Peyer's patch (tissue), 4 donors: ENCODE measurements around the gene ZNF420. TPM values are rescaled to one million over a fixed set of nuclear protein-coding genes. Genes with fewer than 3 reads are reported as not detected.
"Not testable (repeated sequence)": the region's sequence is repeated elsewhere in the genome, so short reads cannot be mapped to it uniquely, and the experiment has no call there.

Source experiments
- DNase-seq, 3 donors: peaks; one replicate each; pipeline ENCODE4 v3.0.0-alpha.2; 2017 to 2019
- H3K27ac ChIP-seq, 4 donors: fragments of 200-600 bp; sonication (generic); one replicate each; pipeline ENCODE4 v1.5.1; 2016 to 2019
- H3K27me3 ChIP-seq, 2 donors: fragments of 200-600 bp; sonication (generic); one replicate each; pipeline ENCODE4 v1.5.1; 2019
- H3K36me3 ChIP-seq, 3 donors: fragments of 200-600 bp; sonication (generic); one replicate each; pipeline ENCODE4 v1.5.1; 2016 to 2019
- H3K4me1 ChIP-seq, 4 donors: fragments of 200-600 bp; sonication (generic); one replicate each; pipeline ENCODE4 v1.5.1; 2016 to 2019
- H3K4me3 ChIP-seq, 4 donors: fragments of 200-600 bp; sonication (generic); 1 replicate in 3 of 4; 2 replicates in 1 of 4; pipeline ENCODE4 v1.5.1; 2016 to 2019; ENCODE audit warnings: mild to moderate bottlenecking in 1 of 4
- H3K9me3 ChIP-seq, 4 donors: fragments of 200-600 bp; sonication (generic); one replicate each; pipeline ENCODE4 v1.5.1; 2016 to 2019; ENCODE audit warnings: mild to moderate bottlenecking in 1 of 4
- POLR2A ChIP-seq, 2 donors: fragments of 450-650 bp; IDR thresholded peaks; one replicate each; pipeline ENCODE4 v1.5.1; 2017; ENCODE audit warnings: antibody characterized with exemption in 2 of 2, mild to moderate bottlenecking in 2 of 2, moderate library complexity in 2 of 2
- total RNA-seq, 4 donors: library from RNA; depleted of rRNA; stranded (reverse); fragments of >200 nt; gene quantifications; one replicate each; pipeline ENCODE4 v1.1.0, GENCODE V29; 2016
- TF ChIP-seq, protein P1 (sequence below), 6 experiments: fragments of 450-650 bp in 4 of 6; fragments of 200-600 bp in 2 of 6; sonication (generic) in 1 of 6; IDR thresholded peaks; one replicate each; pipeline ENCODE4 v1.5.1; 2017 to 2019; ENCODE audit warnings: antibody characterized with exemption in 6 of 6, mild to moderate bottlenecking in 3 of 6, moderate library complexity in 1 of 6

The ZNF420 gene
- total RNA-seq, result 10 to 100 TPM in 1 of 4 donors, 1 to 10 TPM in 3; 1.9 to 17.3 (median 9.0) TPM

DNA sequence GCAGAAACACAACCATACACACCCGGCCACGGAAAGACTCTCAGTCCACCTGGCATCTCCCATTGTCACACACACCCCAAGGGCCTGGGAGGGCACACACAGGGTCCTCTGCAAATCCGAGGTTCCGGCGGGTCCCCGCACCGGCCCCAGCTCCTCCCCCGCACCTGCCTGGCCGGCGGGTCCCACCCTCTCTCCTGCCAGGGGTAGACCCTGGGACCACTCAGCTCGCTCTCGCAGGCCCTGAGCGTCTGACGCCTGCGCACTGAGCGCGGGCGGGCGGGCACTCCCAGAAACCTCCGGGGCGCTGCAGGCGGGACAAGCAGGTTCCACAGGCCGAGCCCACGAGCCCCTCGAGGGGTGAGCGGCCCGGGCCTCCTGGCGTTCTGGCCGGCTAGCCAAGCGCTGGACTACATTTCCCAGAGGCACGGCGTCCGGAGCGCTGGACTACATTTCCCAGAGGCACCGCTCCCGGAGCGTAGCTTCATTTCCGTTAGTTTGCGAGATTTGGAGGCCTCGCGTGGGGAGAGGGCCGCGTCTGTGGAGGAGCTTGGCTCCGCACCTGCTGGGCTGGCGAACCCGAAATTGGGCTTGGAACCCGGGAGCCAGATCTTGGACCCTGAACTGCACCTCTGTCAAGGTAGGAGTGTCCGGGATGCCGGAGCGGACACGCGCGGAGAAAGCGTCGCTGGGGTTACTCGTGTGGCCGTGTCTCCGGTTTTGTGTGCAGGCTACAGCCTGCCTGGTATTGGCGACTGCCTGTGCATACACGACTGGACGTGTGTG is at the start of gene ZNF420:
Gene ZNF420 (plus strand): TSS at position 500 of the 783 bp plus-strand sequence. CDS start 10,686 bp downstream, outside the sequence.
- DNase-seq, result peak; percentile 90 to 98 (median 91)
- H3K4me3 ChIP-seq, result peak within 1 kb of the TSS; percentile 67 to 83 (median 76)

DNA sequence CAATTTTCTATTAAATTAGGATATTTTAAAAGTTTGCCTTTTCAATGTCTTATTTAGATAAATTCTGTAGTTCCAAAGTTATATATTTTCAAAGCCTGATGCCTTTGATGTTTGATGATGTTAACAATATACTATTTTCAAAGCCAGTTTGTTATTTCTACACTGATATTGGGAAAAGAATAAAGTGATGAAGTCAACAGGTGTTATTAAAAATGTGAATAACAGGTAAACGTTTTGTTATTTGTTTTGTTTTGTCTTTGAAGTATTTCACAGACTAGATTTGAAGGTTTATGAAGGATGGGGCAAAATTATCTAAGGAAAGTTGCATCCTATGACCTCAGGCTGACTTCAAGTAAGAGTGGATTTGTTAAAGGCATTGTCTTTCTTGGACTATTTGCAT is 33.1 kb upstream of the ZNF420 start:
- peaks cover 0 to 6% (median 0%) of the 10 kb centered on the region in 4 donors for H3K9me3 ChIP-seq
- no peak overlapping the region for H3K27ac ChIP-seq
- no peaks in the 10 kb centered on the region for H3K36me3 ChIP-seq
- no peaks in the 10 kb centered on the region for H3K27me3 ChIP-seq
- no peaks in the 10 kb centered on the region for H3K4me1 ChIP-seq
- no peak for DNase-seq
- TF ChIP-seq POLR2A (IDR thresholded peaks at IDR 0.05), result no peak
- TF ChIP-seq, protein P1, sequence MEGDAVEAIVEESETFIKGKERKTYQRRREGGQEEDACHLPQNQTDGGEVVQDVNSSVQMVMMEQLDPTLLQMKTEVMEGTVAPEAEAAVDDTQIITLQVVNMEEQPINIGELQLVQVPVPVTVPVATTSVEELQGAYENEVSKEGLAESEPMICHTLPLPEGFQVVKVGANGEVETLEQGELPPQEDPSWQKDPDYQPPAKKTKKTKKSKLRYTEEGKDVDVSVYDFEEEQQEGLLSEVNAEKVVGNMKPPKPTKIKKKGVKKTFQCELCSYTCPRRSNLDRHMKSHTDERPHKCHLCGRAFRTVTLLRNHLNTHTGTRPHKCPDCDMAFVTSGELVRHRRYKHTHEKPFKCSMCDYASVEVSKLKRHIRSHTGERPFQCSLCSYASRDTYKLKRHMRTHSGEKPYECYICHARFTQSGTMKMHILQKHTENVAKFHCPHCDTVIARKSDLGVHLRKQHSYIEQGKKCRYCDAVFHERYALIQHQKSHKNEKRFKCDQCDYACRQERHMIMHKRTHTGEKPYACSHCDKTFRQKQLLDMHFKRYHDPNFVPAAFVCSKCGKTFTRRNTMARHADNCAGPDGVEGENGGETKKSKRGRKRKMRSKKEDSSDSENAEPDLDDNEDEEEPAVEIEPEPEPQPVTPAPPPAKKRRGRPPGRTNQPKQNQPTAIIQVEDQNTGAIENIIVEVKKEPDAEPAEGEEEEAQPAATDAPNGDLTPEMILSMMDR (IDR thresholded peaks at IDR 0.05), result no peak
- no peak overlapping the region for H3K4me3 ChIP-seq

More for the DNA sequence above, at the start of gene ZNF420:
- Histone ChIP-seq H3K27me3 (no peaks in the 10 kb centered on the region), H3K4me1 (peaks cover 0 to 10% (median 3%) of the 10 kb centered on the region in 4 donors), H3K36me3 (peaks cover 0 to 12% (median 0%) of the 10 kb centered on the region in 3 donors), H3K9me3 (peaks cover 0 to 11% (median 0%) of the 10 kb centered on the region in 4 donors), H3K27ac (peak within 1 kb of the TSS; percentile 57 to 80 (median 74))
- peak in 1 of 2 donors; percentile 37 for TF ChIP-seq POLR2A (IDR thresholded peaks at IDR 0.05)
- TF ChIP-seq, protein P1 (IDR thresholded peaks at IDR 0.05), result no peak

DNA sequence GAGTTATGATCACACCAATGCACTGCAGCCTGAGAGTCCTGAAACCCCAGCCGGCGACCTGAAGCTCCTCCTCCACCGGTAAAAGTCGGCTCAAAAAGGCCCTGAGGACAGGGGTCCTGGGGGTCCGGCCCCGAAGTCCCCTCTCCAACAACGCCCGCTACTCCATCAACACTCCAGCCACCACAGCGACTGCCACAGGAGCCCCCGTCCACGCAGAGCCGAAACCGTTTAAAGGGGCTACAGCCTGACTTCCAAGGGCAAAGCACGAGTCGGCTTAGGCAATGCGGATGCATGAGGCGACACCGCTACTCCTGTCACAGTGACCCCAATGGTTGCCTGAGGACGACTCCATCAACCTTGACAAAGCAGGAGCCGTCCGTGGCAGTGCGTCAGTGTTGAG is 22.9 kb upstream of the ZNF420 start:
- no peak for DNase-seq
- Histone ChIP-seq H3K4me3 (no peak overlapping the region), H3K4me1 (no peaks in the 10 kb centered on the region), H3K36me3 (no peaks in the 10 kb centered on the region), H3K27ac (no peak overlapping the region), H3K9me3 (peaks cover 0 to 23% (median 10%) of the 10 kb centered on the region in 4 donors), H3K27me3 (no peaks in the 10 kb centered on the region)
- TF ChIP-seq, protein P1 (IDR thresholded peaks at IDR 0.05), result no peak
- no peak for TF ChIP-seq POLR2A (IDR thresholded peaks at IDR 0.05)

DNA sequence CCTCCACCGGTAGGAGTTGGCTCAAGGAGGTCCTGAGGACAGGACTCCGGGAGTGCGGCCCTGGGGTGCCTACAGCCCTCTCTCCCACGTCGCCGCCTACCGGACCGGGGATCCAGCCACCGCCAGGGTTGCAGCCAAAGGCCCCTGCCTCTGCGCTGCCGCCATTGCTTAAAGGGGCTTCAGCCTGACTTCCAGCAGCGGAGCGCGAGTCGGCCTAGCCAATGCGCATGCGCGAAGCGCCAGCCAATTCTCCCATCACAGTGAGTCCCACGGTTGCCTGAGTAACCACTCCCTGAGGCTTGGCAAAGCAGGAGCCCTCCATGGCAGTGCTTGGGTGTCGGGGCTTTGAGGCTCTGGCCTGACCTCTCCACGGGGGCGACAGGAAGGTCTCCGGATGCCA is 21.5 kb upstream of the ZNF420 start:
- Histone ChIP-seq H3K4me1 (no peaks in the 10 kb centered on the region), H3K9me3 (peaks cover 0 to 29% (median 12%) of the 10 kb centered on the region in 4 donors), H3K27ac (no peak overlapping the region), H3K27me3 (no peaks in the 10 kb centered on the region), H3K36me3 (no peaks in the 10 kb centered on the region), H3K4me3 (no peak overlapping the region)
- TF ChIP-seq, protein P1 (IDR thresholded peaks at IDR 0.05), result no peak
- TF ChIP-seq POLR2A (IDR thresholded peaks at IDR 0.05), result no peak
- no peak for DNase-seq

DNA sequence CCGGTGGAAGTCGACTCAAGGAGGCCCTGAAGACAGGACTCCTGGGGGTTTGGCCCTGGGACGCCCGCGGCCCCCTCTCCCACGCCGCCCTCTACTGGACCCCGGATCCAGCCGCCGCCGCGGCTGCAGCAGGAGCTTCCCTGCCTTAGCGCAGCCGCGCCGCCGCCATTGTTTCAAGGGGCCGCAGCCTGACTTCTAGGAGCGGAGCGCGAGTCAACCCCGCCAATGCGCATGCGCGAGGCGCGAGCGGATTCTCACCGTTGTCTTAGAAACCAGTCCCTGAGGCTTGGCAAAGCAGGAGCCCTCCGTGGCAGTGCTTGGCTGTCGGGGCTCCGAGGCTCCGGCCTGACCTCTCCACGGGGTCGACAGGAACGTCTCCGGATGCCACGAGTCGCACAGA is 19.1 kb upstream of the ZNF420 start:
- no peak overlapping the region for H3K27ac ChIP-seq
- peaks cover 0 to 25% (median 12%) of the 10 kb centered on the region in 4 donors for H3K9me3 ChIP-seq
- H3K36me3 ChIP-seq, result no peaks in the 10 kb centered on the region
- H3K4me3 ChIP-seq, result no peak overlapping the region
- TF ChIP-seq, protein P1 (IDR thresholded peaks at IDR 0.05), result no peak
- no peak for TF ChIP-seq POLR2A (IDR thresholded peaks at IDR 0.05)
- no peaks in the 10 kb centered on the region for H3K27me3 ChIP-seq
- no peaks in the 10 kb centered on the region for H3K4me1 ChIP-seq
- no peak for DNase-seq

DNA sequence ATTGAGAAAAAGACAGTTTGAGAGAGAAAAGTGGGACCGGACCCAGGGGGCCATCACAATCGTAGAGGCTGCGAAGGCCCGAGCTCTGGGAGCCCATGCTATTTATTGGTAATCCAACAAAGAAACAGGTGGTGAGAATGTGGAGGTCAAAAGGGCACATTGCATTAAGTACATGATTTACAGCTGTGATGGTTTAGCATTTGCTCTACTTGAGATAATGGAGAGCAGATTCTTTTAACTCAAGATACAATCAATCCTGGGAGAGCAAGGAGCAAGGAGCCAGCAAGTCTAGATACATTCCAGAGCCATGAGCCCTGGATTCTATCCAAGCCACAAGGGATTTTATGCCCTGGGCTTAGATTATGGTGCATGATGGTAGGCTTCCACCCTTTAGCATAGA is 13.3 kb upstream of the ZNF420 start:
- H3K4me1 ChIP-seq, H3K4me3 ChIP-seq, H3K27me3 ChIP-seq, DNase-seq, H3K36me3 ChIP-seq, H3K27ac ChIP-seq: not testable (repeated sequence)
- H3K9me3 ChIP-seq, result peaks cover 0 to 28% (median 2%) of the 10 kb centered on the region in 4 donors
